EH (cell line): Measurements from ENCODE around the gene OR13C9.
"Not testable (repeated sequence)": the region's sequence is repeated elsewhere in the genome, so short reads cannot be mapped to it uniquely, and the experiment has no call there.

ENCODE experiments used
- DNase-seq: peaks from one replicate; pipeline ENCODE4 v3.0.0-alpha.2; 2015; ENCODE audit warnings: low read depth

OR13C9 gene

GRCh38 chr9:104618104-104618503 lies at the start of gene OR13C9:
Gene OR13C9 (minus strand): TSS chr9:104618204. CDS start chr9:104618204, 0 bp downstream.
- no peak for DNase-seq

- no peak for DNase-seq
Measured at GRCh38 chr9:104658496-104659195, 40.6 kb upstream of the OR13C9 start.

- DNase-seq, result no peak
Measured at GRCh38 chr9:104635456-104635855, 17.5 kb upstream of the OR13C9 start.

- no peak for DNase-seq
Measured at GRCh38 chr9:104633976-104634520, 16.0 kb upstream of the OR13C9 start.

- DNase-seq, result not testable (repeated sequence)
Measured at GRCh38 chr9:104625964-104626363, 8.0 kb upstream of the OR13C9 start.

GRCh38 chr9:104617418-104617817 lies 586 bp downstream of the OR13C9 start:
- no peak for DNase-seq

GRCh38 chr9:104611213-104611612 lies 6.8 kb downstream of the OR13C9 start:
- DNase-seq, result no peak

GRCh38 chr9:104608336-104608735 lies 9.7 kb downstream of the OR13C9 start:
- peak; percentile 0 for DNase-seq

- no peak for DNase-seq
Measured at GRCh38 chr9:104606152-104606551, 11.9 kb downstream of the OR13C9 start.

- DNase-seq, result not testable (repeated sequence)
Measured at GRCh38 chr9:104605527-104605926, 12.5 kb downstream of the OR13C9 start, which contains the start of gene OR13C2. Gene OR13C2 (minus strand): TSS chr9:104605627. CDS start chr9:104605627, 0 bp downstream.

- no peak for DNase-seq
Measured at GRCh38 chr9:104604801-104605200, 13.2 kb downstream of the OR13C9 start.

GRCh38 chr9:104599313-104599712 lies 18.7 kb downstream of the OR13C9 start, which contains the start of gene OR13C5:
Gene OR13C5 (minus strand): TSS chr9:104599413. CDS start chr9:104599413, 0 bp downstream.
- not testable (repeated sequence) for DNase-seq

GRCh38 chr9:104598749-104599148 lies 19.3 kb downstream of the OR13C9 start:
- not testable (repeated sequence) for DNase-seq

- DNase-seq, result no peak
Measured at GRCh38 chr9:104589626-104590025, 28.4 kb downstream of the OR13C9 start.

GRCh38 chr9:104586496-104587180 lies 31.4 kb downstream of the OR13C9 start:
- DNase-seq, result peak; percentile 47

- no peak for DNase-seq
Measured at GRCh38 chr9:104580562-104580961, 37.4 kb downstream of the OR13C9 start.

GRCh38 chr9:104577263-104577662 lies 40.7 kb downstream of the OR13C9 start:
- DNase-seq, result no peak

GRCh38 chr9:104575456-104575855 lies 42.5 kb downstream of the OR13C9 start:
- DNase-seq, result peak; percentile 1

GRCh38 chr9:104572612-104573011 lies 45.4 kb downstream of the OR13C9 start:
- DNase-seq, result no peak

- no peak for DNase-seq
Measured at GRCh38 chr9:104568868-104569267, 49.1 kb downstream of the OR13C9 start, which contains the start of gene OR13C8. Gene OR13C8 (plus strand): TSS chr9:104569168. CDS start chr9:104569168, 0 bp downstream.
